H9 (cell line): Measurements from ENCODE around the gene CEMIP2. TPM values are rescaled to one million over a fixed set of nuclear protein-coding genes. Genes with fewer than 3 reads are reported as not detected.

ENCODE experiments used
- DNase-seq: peaks from one replicate; pipeline ENCODE4 v3.0.0-alpha.2; 2017
- H2AFZ ChIP-seq: one replicate; pipeline ENCODE4 v1.6.1; 2013; ENCODE audit warnings: mild to moderate bottlenecking, low read length, control low read depth, moderate library complexity
- H2AK5ac ChIP-seq: 2 replicates; pipeline ENCODE4 v1.6.1; 2013; ENCODE audit warnings: low read length, control low read depth, mixed read lengths; ENCODE audit not compliant: insufficient read length
- H2BK120ac ChIP-seq: one replicate; pipeline ENCODE4 v1.6.1; 2013; ENCODE audit warnings: low read depth, mild to moderate bottlenecking, low read length, control low read depth, inconsistent platforms; ENCODE audit not compliant: poor library complexity, severe bottlenecking
- H2BK12ac ChIP-seq: 2 replicates; pipeline ENCODE4 v1.6.1; 2013; ENCODE audit warnings: low read length, control low read depth, mixed read lengths, low read depth; ENCODE audit not compliant: insufficient read length
- H2BK15ac ChIP-seq: 2 replicates; pipeline ENCODE4 v1.6.1; 2013; ENCODE audit warnings: low read depth, low read length, control low read depth
- H2BK20ac ChIP-seq: one replicate; pipeline ENCODE4 v1.6.1; 2013; ENCODE audit warnings: low read depth, mild to moderate bottlenecking, low read length, control low read depth, inconsistent platforms; ENCODE audit not compliant: poor library complexity, severe bottlenecking
- H2BK5ac ChIP-seq: 2 replicates; pipeline ENCODE4 v1.6.1; 2013; ENCODE audit warnings: low read length, control low read depth, mixed read lengths; ENCODE audit not compliant: insufficient read length
- H3K14ac ChIP-seq: 2 replicates; pipeline ENCODE4 v1.6.1; 2013; ENCODE audit warnings: low read length, control low read depth; ENCODE audit not compliant: insufficient read depth
- H3K18ac ChIP-seq: 2 replicates; pipeline ENCODE4 v1.6.1; 2013; ENCODE audit warnings: low read depth, mild to moderate bottlenecking, mixed read lengths, low read length, control low read depth; ENCODE audit not compliant: insufficient read length
- H3K23ac ChIP-seq: 2 replicates; pipeline ENCODE4 v1.6.1; 2013; ENCODE audit warnings: low read length, control low read depth, mixed read lengths, low read depth; ENCODE audit not compliant: insufficient read length
- H3K23me2 ChIP-seq: 2 replicates; pipeline ENCODE4 v1.6.1; 2013; ENCODE audit warnings: low read depth, mild to moderate bottlenecking, mixed read lengths, low read length, control low read depth; ENCODE audit not compliant: insufficient read length, poor library complexity, severe bottlenecking
- H3K27ac ChIP-seq: 2 replicates; pipeline ENCODE4 v1.5.1; 2013; ENCODE audit warnings: low read length, control low read depth, mixed read lengths, low read depth; ENCODE audit not compliant: insufficient read length
- H3K27me3 ChIP-seq: 2 replicates; pipeline ENCODE4 v1.6.1; 2013; ENCODE audit warnings: low read length, control low read depth, inconsistent platforms; ENCODE audit not compliant: insufficient read depth
- H3K4ac ChIP-seq: 2 replicates; pipeline ENCODE4 v1.6.1; 2013; ENCODE audit warnings: low read depth, mild to moderate bottlenecking, control low read depth, inconsistent platforms, low read length, moderate library complexity
- H3K4me1 ChIP-seq: 2 replicates; pipeline ENCODE4 v1.6.1; 2013; ENCODE audit warnings: low read length, control low read depth, inconsistent platforms; ENCODE audit not compliant: insufficient read depth
- H3K4me2 ChIP-seq: 2 replicates; pipeline ENCODE4 v1.6.1; 2013; ENCODE audit warnings: low read length, control low read depth, mixed read lengths; ENCODE audit not compliant: insufficient read length, insufficient read depth
- H3K56ac ChIP-seq: 2 replicates; pipeline ENCODE4 v1.6.1; 2013; ENCODE audit warnings: low read depth, mild to moderate bottlenecking, mixed read lengths, low read length, control low read depth; ENCODE audit not compliant: insufficient read length
- H3K79me1 ChIP-seq: 2 replicates; pipeline ENCODE4 v1.6.1; 2013; ENCODE audit warnings: low read depth, mild to moderate bottlenecking, moderate library complexity, low read length, control low read depth, inconsistent platforms; ENCODE audit not compliant: insufficient read depth, poor library complexity, severe bottlenecking
- H3K79me2 ChIP-seq: 2 replicates; pipeline ENCODE4 v1.6.1; 2013; ENCODE audit warnings: low read length, control low read depth, inconsistent platforms; ENCODE audit not compliant: insufficient read depth
- H3K9ac ChIP-seq: 2 replicates; pipeline ENCODE4 v1.6.1; 2013; ENCODE audit warnings: low read length, control low read depth, mixed read lengths; ENCODE audit not compliant: insufficient read length; ENCODE audit errors: extremely low read depth
- H3K9me3 ChIP-seq: one replicate; pipeline ENCODE4 v1.6.1; 2013; ENCODE audit warnings: low read depth, low read length, inconsistent platforms; ENCODE audit not compliant: control insufficient read depth
- H3T11ph ChIP-seq: one replicate; pipeline ENCODE4 v1.6.1; 2013; ENCODE audit warnings: mild to moderate bottlenecking, low read length, control low read depth, inconsistent platforms
- H4K20me1 ChIP-seq: one replicate; pipeline ENCODE4 v1.6.1; 2013; ENCODE audit not compliant: control insufficient read depth, insufficient read length, insufficient read depth
- H4K5ac ChIP-seq: 2 replicates; pipeline ENCODE4 v1.6.1; 2013; ENCODE audit warnings: low read depth, mild to moderate bottlenecking, mixed read lengths, low read length, control low read depth; ENCODE audit not compliant: insufficient read length
- H4K8ac ChIP-seq: replicated peaks from 2 replicates; pipeline ENCODE4 v1.6.1; 2013; ENCODE audit warnings: low read length, control low read depth, mixed read lengths, low read depth; ENCODE audit not compliant: insufficient read length
- H4K91ac ChIP-seq: 2 replicates; pipeline ENCODE4 v1.6.1; 2013; ENCODE audit warnings: low read depth, mild to moderate bottlenecking, moderate library complexity, mixed read lengths, low read length, control low read depth; ENCODE audit not compliant: insufficient read length
- H3K27ac Mint-ChIP-seq, 3 experiments: 2 replicates in 2 of 3; 3 replicates in 1 of 3; pipeline ENCODE4 v1.8.0; 2020 to 2021; ENCODE audit warnings: mixed read lengths in 3 of 3, mild to moderate bottlenecking in 1 of 3, moderate library complexity in 1 of 3
- H3K27me3 Mint-ChIP-seq: 2 replicates; pipeline ENCODE4 v1.8.0; 2021; ENCODE audit warnings: low read depth, mild to moderate bottlenecking, moderate library complexity, mixed read lengths
- H3K36me3 Mint-ChIP-seq, 3 experiments: 2 replicates in 2 of 3; 3 replicates in 1 of 3; pipeline ENCODE4 v1.8.0; 2020 to 2021; ENCODE audit warnings: low read depth in 3 of 3, mixed read lengths in 3 of 3; ENCODE audit not compliant: insufficient read depth in 1 of 3
- H3K4me1 Mint-ChIP-seq, 2 experiments: 2 replicates each; pipeline ENCODE4 v1.8.0; 2020; ENCODE audit warnings: mixed read lengths in 2 of 2
- H3K4me3 Mint-ChIP-seq, 2 experiments: 2 replicates in 1 of 2; 3 replicates in 1 of 2; pipeline ENCODE4 v1.8.0; 2020 to 2021; ENCODE audit warnings: mild to moderate bottlenecking in 2 of 2, mixed read lengths in 2 of 2, moderate library complexity in 1 of 2
- H3K9me3 Mint-ChIP-seq, 2 experiments: 2 replicates in 1 of 2; 3 replicates in 1 of 2; pipeline ENCODE4 v1.8.0; 2020; ENCODE audit warnings: mild to moderate bottlenecking in 2 of 2, mixed read lengths in 2 of 2, moderate library complexity in 1 of 2
- WGBS: extraction: QIAGEN DNeasy Blood & Tissue Kit; methylation state at CpG from one replicate; pipeline ENCODE4 v1.1.7; 2013; ENCODE audit warnings: missing lambda C conversion rate, low lambda C conversion rate, mixed read lengths; ENCODE audit not compliant: insufficient read length; ENCODE audit errors: extremely low coverage; 5-methylcytosine and 5-hydroxymethylcytosine counted together
- total RNA-seq: library from RNA; stranded (reverse); gene quantifications from 2 replicates; pipeline ENCODE4 v1.2.1, GENCODE V29; 2021
- TF ChIP-seq, protein P1 (sequence below): fragments of 200-600 bp; sonication (generic); conservative IDR thresholded peaks from 3 replicates; pipeline ENCODE4 v1.8.0; 2021; ENCODE audit warnings: antibody characterized with exemption, mild to moderate bottlenecking

CEMIP2 gene
- total RNA-seq, 1 experiment from 2014 or later = 77.2 TPM

DNA sequence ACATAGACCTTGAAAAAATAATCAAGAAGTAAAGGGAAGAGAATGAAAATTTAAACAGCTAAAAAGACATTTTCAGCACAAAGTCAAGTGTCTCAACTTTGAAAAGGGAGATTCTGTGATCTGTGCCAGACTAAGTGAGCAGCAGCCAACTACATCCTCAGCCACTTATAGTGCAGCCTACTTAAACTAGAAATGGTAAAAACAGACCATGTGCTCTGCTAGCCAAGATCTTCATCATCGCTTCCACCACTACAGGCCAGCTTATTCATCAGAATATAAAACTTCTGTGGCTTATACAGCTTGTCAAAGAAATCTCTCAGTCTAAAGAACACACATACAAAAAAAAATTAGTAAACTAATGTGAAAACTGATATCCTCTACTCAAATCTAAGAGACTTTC is 63.5 kb downstream of the CEMIP2 start:
- Mint-ChIP-seq H3K27me3 (no peaks in the 10 kb centered on the region), H3K4me3 (no peak overlapping the region), H3K36me3 (peaks cover 7 to 78% (median 64%) of the 10 kb centered on the region in 3 experiments; a peak in 6 of 7 replicates), H3K27ac (peak overlapping the region in 1 of 3 experiments; percentile 14; a peak in 1 of 7 replicates), H3K9me3 (no peaks in the 10 kb centered on the region), H3K4me1 (no peaks in the 10 kb centered on the region)
- H4K20me1 ChIP-seq = no peaks in the 10 kb centered on the region
- no peak overlapping the region for H3K23ac ChIP-seq
- no peak overlapping the region for H2BK15ac ChIP-seq
- no CpG with 5 or more reads among the region's 1 CpG for WGBS
- no peak overlapping the region for H4K5ac ChIP-seq
- H2AFZ ChIP-seq = no peak overlapping the region
- no peak overlapping the region for H3K56ac ChIP-seq
- no peaks in the 10 kb centered on the region for H3K4me1 ChIP-seq
- no peak overlapping the region for H2BK12ac ChIP-seq
- DNase-seq = no peak
- no peak overlapping the region for H3K27ac ChIP-seq
- TF ChIP-seq, protein P1, sequence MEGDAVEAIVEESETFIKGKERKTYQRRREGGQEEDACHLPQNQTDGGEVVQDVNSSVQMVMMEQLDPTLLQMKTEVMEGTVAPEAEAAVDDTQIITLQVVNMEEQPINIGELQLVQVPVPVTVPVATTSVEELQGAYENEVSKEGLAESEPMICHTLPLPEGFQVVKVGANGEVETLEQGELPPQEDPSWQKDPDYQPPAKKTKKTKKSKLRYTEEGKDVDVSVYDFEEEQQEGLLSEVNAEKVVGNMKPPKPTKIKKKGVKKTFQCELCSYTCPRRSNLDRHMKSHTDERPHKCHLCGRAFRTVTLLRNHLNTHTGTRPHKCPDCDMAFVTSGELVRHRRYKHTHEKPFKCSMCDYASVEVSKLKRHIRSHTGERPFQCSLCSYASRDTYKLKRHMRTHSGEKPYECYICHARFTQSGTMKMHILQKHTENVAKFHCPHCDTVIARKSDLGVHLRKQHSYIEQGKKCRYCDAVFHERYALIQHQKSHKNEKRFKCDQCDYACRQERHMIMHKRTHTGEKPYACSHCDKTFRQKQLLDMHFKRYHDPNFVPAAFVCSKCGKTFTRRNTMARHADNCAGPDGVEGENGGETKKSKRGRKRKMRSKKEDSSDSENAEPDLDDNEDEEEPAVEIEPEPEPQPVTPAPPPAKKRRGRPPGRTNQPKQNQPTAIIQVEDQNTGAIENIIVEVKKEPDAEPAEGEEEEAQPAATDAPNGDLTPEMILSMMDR = no peak
- H3K27me3 ChIP-seq = no peaks in the 10 kb centered on the region
- no peak overlapping the region for H2BK120ac ChIP-seq
- H3K79me2 ChIP-seq = no peaks in the 10 kb centered on the region
- no peak overlapping the region for H3K9ac ChIP-seq
- no peak overlapping the region for H3K4me2 ChIP-seq
- H3K79me1 ChIP-seq = no peaks in the 10 kb centered on the region
- H3K18ac ChIP-seq = no peak overlapping the region
- no peak overlapping the region for H3K14ac ChIP-seq
- H3T11ph ChIP-seq = no peak overlapping the region
- H3K4ac ChIP-seq = no peak overlapping the region
- H3K9me3 ChIP-seq = no peaks in the 10 kb centered on the region
- H2AK5ac ChIP-seq = no peak overlapping the region
- no peak overlapping the region for H2BK5ac ChIP-seq
- H4K8ac ChIP-seq = no peak overlapping the region
- no peaks in the 10 kb centered on the region for H3K23me2 ChIP-seq
- H2BK20ac ChIP-seq = no peak overlapping the region
- no peak overlapping the region for H4K91ac ChIP-seq
